ENCODE data around the gene NVL. TPM values are rescaled to one million over a fixed set of nuclear protein-coding genes. Genes with fewer than 3 reads are reported as not detected.

NVL gene
- polyA plus RNA-seq, 2 of the 4 experiments (the other 2 are of a cell fraction), result 22.3 to 28.6 TPM

GRCh38 chr1:224368409-224368808 is 38.4 kb upstream of the NVL start:
- Histone ChIP-seq H3K9me3 (no peaks in the 10 kb centered on the region), H3K27ac (no peak overlapping the region), H3K4me2 (no peak overlapping the region), H3K4me3 (no peak overlapping the region), H3K4me1 (no peaks in the 10 kb centered on the region)
- POLR2A ChIA-PET, result no interaction called here
- CTCF ChIA-PET, result interaction anchor here (0.8 to 1.6 kb wide), 3 partner anchors 27 to 236 kb away, joined by 3 to 4 read pairs (median 4); no protein-coding TSS in a partner anchor
- ATAC-seq (no peak), FAIRE-seq (no peak), DNase-seq (ENCODE audit: low read depth in 1 of 2, low spot score in 1 of 2) (no peak)
- 91% methylated on average over 5 of the region's 5 CpGs for WGBS (ENCODE audit: missing lambda C conversion rate)
- TF ChIP-seq PBX3 (IDR thresholded peaks at IDR 0.05), result no peak
- no peak for TF ChIP-seq ATOH8 (CRISPR knock-in tag; IDR thresholded peaks at IDR 0.05; ENCODE audit: low read depth)
- no peak for TF ChIP-seq CBX8 (IDR thresholded peaks at IDR 0.05)
- no peak for TF ChIP-seq EP300 (IDR thresholded peaks at IDR 0.05)
- no peak for TF ChIP-seq MAFK (IDR thresholded peaks at IDR 0.05; ENCODE audit: partially characterized antibody)
- TF ChIP-seq BHLHE40 (IDR thresholded peaks at IDR 0.05; ENCODE audit: low read depth, low read length), result no peak
- no peak for TF ChIP-seq TP53 (CRISPR knock-in tag; IDR thresholded peaks at IDR 0.05)
- no peak for TF ChIP-seq HEYL (CRISPR knock-in tag; IDR thresholded peaks at IDR 0.05)
- TF ChIP-seq KDM1A (IDR thresholded peaks at IDR 0.05; ENCODE audit: low read depth), result no peak

- Histone ChIP-seq H3K27ac (no peak overlapping the region), H3K9me3 (no peaks in the 10 kb centered on the region), H3K4me3 (no peak overlapping the region), H3K4me1 (peaks cover 20% of the 10 kb centered on the region), H3K4me2 (peak overlapping the region; percentile 82; the same call in 2 of the 3 replicates)
- FAIRE-seq (no peak), DNase-seq (ENCODE audit: low read depth in 1 of 2, low spot score in 1 of 2) (no peak), ATAC-seq (no peak)
- ChIA-PET POLR2A (no interaction called here), CTCF (no interaction called here)
- TF ChIP-seq MAX (IDR thresholded peaks at IDR 0.05), result no peak
- no peak for TF ChIP-seq POLR2AphosphoS2 (conservative IDR thresholded peaks at IDR 0.05; ENCODE audit: low read length)
- no peak for TF ChIP-seq HDAC2 (IDR thresholded peaks at IDR 0.05)
- TF ChIP-seq HMGXB4 (CRISPR knock-in tag; IDR thresholded peaks at IDR 0.05; ENCODE audit: borderline replicate concordance), result no peak
- no peak for TF ChIP-seq EHMT2 (IDR thresholded peaks at IDR 0.05; ENCODE audit: low read depth)
- TF ChIP-seq RNF2 (IDR thresholded peaks at IDR 0.05; ENCODE audit: borderline replicate concordance, low read depth), result no peak
- TF ChIP-seq RCOR1 (IDR thresholded peaks at IDR 0.05; ENCODE audit: low read depth, low read length), result no peak
- TF ChIP-seq POLR2A (IDR thresholded peaks at IDR 0.05; ENCODE audit: low read length), result no peak
- TF ChIP-seq SREBF2 (IDR thresholded peaks at IDR 0.05), result no peak
- TF ChIP-seq RAD21 (conservative IDR thresholded peaks at IDR 0.05 in 1 of 2, IDR thresholded peaks at IDR 0.05 in 1 of 2), result no peak
- no peak for TF ChIP-seq HOXB13 (CRISPR knock-in tag; IDR thresholded peaks at IDR 0.05; ENCODE audit: low read depth)
- no peak for TF ChIP-seq CBX8 (IDR thresholded peaks at IDR 0.05)
- no peak for TF ChIP-seq CEBPB (IDR thresholded peaks at IDR 0.05)
- TF ChIP-seq ATOH8 (CRISPR knock-in tag; IDR thresholded peaks at IDR 0.05; ENCODE audit: low read depth), result no peak
- no peak for TF ChIP-seq KDM1A (IDR thresholded peaks at IDR 0.05; ENCODE audit: low read depth)
- no peak for TF ChIP-seq SMC3 (IDR thresholded peaks at IDR 0.05)
- 69% methylated on average over 3 of the region's 3 CpGs for whole genome bisulfite sequencing (ENCODE audit: missing lambda C conversion rate)
These were observed 29.2 kb upstream of the NVL start for GRCh38 chr1:224359207-224359606.

All from A549 (cell line).